ENCODE data around the gene MTA1. TPM values are rescaled to one million over a fixed set of nuclear protein-coding genes. Genes with fewer than 3 reads are reported as not detected.

MTA1 gene
- polyA plus RNA-seq, 4 donors: 28.4 to 98.9 (median 51.9) TPM

- Histone ChIP-seq H3K27me3 (ENCODE audit: control insufficient read depth in 3 of 3, insufficient read depth in 3 of 3, low read length in 3 of 3) (no peaks in the 10 kb centered on the region), H3K9me3 (ENCODE audit: control insufficient read depth in 2 of 2, insufficient read depth in 1 of 2, low read depth in 1 of 2, low read length in 1 of 2) (peaks cover 0 to 5% of the 10 kb centered on the region in 2 donors), H3K27ac (ENCODE audit: low read depth in 1 of 3, low read length in 2 of 3) (no peak overlapping the region), H3K4me1 (ENCODE audit: control insufficient read depth in 3 of 3, insufficient read depth in 2 of 3, low read depth in 1 of 3, low read length in 2 of 3) (peaks cover 0 to 21% (median 0%) of the 10 kb centered on the region in 3 donors), H3K36me3 (ENCODE audit: control insufficient read depth in 3 of 3, insufficient read depth in 2 of 3, low read depth in 1 of 3, low read length in 3 of 3) (peaks cover 0 to 38% (median 0%) of the 10 kb centered on the region in 3 donors), H3K4me3 (ENCODE audit: low read depth in 1 of 3, low read length in 3 of 3) (no peak overlapping the region)
- 63 to 79% (median 75%) methylated on average over 31 to 32 of the region's 32 CpGs for WGBS, 3 donors
- no peak for DNase-seq
- FAIRE-seq: no peak
These were observed 2.3 kb downstream of the MTA1 start for GRCh38 chr14:105421723-105422615.

DNA sequence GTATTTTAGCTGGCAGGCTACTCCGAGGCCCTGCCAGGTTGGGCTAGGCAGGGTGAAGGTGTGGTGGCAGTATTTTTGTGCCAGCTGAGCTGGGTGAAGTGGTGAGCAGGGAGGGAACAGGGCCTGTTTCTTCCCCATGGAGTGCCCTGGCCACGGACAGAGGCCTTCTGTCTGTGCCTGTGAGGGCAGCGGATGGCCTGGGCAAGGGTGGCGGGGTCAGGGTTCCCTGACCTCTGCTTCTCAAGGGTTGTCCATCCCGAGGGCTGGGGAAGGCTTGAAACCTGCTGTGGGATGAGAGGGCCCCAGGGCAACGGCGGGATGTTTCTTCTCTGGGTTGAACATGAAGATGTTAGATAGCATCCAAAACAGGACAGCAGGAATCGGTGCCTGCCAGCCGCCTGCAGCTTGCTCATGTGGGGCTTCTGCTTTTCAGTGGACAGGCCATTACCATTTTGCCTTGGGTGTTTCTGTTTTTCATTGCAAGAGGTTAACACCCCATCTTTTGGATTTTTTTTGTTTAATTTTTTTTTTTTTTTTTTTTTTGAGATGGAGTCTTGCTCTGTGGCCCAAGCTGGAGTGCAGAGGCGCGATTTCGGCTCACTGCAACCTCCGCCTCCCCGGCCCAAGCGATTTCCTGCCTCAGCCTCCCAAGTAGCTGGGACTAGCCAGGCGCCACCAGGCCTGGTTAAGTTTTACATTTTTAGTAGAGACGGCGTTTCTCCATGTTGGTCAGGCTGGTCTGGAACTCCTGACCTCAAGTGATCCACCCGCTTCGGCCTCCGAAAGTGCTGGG is 3.3 kb downstream of the MTA1 start:
- WGBS, 3 donors: 78 to 84% (median 82%) methylated on average over 21 of the region's 21 CpGs
- Histone ChIP-seq H3K27ac (ENCODE audit: low read depth in 1 of 3, low read length in 2 of 3) (no peak overlapping the region), H3K9me3 (ENCODE audit: control insufficient read depth in 2 of 2, insufficient read depth in 1 of 2, low read depth in 1 of 2, low read length in 1 of 2) (peaks cover 0 to 9% of the 10 kb centered on the region in 2 donors)

GRCh38 chr14:105423488-105424195 is 4.0 kb downstream of the MTA1 start:
- no peak for DNase-seq
- 95 to 96% (median 96%) methylated on average over 21 of the region's 21 CpGs for WGBS, 3 donors
- Histone ChIP-seq H3K4me1 (ENCODE audit: control insufficient read depth in 3 of 3, insufficient read depth in 2 of 3, low read depth in 1 of 3, low read length in 2 of 3) (peaks cover 0 to 12% (median 0%) of the 10 kb centered on the region in 3 donors), H3K4me3 (ENCODE audit: low read depth in 1 of 3, low read length in 3 of 3) (no peak overlapping the region), H3K36me3 (ENCODE audit: control insufficient read depth in 3 of 3, insufficient read depth in 2 of 3, low read depth in 1 of 3, low read length in 3 of 3) (peaks cover 0 to 46% (median 0%) of the 10 kb centered on the region in 3 donors), H3K27me3 (ENCODE audit: control insufficient read depth in 3 of 3, insufficient read depth in 3 of 3, low read length in 3 of 3) (no peaks in the 10 kb centered on the region), H3K27ac (ENCODE audit: low read depth in 1 of 3, low read length in 2 of 3) (no peak overlapping the region), H3K9me3 (ENCODE audit: control insufficient read depth in 2 of 2, insufficient read depth in 1 of 2, low read depth in 1 of 2, low read length in 1 of 2) (peaks cover 0 to 9% of the 10 kb centered on the region in 2 donors)
- no peak for FAIRE-seq

More for the DNA sequence above, 3.3 kb downstream of the MTA1 start:
- FAIRE-seq: no peak
- no peaks in the 10 kb centered on the region for H3K27me3 ChIP-seq (ENCODE audit: control insufficient read depth in 3 of 3, insufficient read depth in 3 of 3, low read length in 3 of 3)
- H3K4me1 ChIP-seq (ENCODE audit: control insufficient read depth in 3 of 3, insufficient read depth in 2 of 3, low read depth in 1 of 3, low read length in 2 of 3): peaks cover 0 to 19% (median 0%) of the 10 kb centered on the region in 3 donors
- DNase-seq: no peak
- no peak overlapping the region for H3K4me3 ChIP-seq (ENCODE audit: low read depth in 1 of 3, low read length in 3 of 3)
- peaks cover 0 to 42% (median 0%) of the 10 kb centered on the region in 3 donors for H3K36me3 ChIP-seq (ENCODE audit: control insufficient read depth in 3 of 3, insufficient read depth in 2 of 3, low read depth in 1 of 3, low read length in 3 of 3)

DNA sequence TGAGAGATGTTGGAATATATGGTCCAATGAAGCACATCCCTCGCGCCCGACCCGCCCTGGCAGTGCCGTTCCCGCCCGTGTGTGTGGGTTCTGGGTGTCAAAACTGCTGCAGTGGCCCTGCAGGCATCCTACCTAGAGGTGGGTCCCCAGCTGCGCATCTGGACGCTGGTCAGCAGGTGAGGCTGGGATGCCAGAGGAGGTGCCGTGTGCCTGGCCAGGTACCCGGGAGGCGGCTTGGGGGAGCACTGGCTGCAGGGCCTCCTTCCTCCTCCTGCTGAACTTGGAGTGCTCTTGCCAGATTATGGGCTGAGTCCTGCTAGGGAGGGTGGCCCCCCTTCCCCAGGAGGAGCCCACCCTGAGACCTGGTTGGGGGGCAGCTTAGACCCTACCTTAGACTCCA is 5.2 kb downstream of the MTA1 start:
- Histone ChIP-seq H3K36me3 (ENCODE audit: control insufficient read depth in 3 of 3, insufficient read depth in 2 of 3, low read depth in 1 of 3, low read length in 3 of 3) (peaks cover 0 to 50% (median 0%) of the 10 kb centered on the region in 3 donors), H3K4me1 (ENCODE audit: control insufficient read depth in 3 of 3, insufficient read depth in 2 of 3, low read depth in 1 of 3, low read length in 2 of 3) (peaks cover 0 to 9% (median 0%) of the 10 kb centered on the region in 3 donors), H3K9me3 (ENCODE audit: control insufficient read depth in 2 of 2, insufficient read depth in 1 of 2, low read depth in 1 of 2, low read length in 1 of 2) (peaks cover 0 to 9% of the 10 kb centered on the region in 2 donors), H3K4me3 (ENCODE audit: low read depth in 1 of 3, low read length in 3 of 3) (no peak overlapping the region), H3K27me3 (ENCODE audit: control insufficient read depth in 3 of 3, insufficient read depth in 3 of 3, low read length in 3 of 3) (no peaks in the 10 kb centered on the region), H3K27ac (ENCODE audit: low read depth in 1 of 3, low read length in 2 of 3) (no peak overlapping the region)
- no peak for FAIRE-seq
- WGBS, 3 donors: 92 to 94% (median 92%) methylated on average over 11 to 12 of the region's 12 CpGs
- DNase-seq: no peak

DNA sequence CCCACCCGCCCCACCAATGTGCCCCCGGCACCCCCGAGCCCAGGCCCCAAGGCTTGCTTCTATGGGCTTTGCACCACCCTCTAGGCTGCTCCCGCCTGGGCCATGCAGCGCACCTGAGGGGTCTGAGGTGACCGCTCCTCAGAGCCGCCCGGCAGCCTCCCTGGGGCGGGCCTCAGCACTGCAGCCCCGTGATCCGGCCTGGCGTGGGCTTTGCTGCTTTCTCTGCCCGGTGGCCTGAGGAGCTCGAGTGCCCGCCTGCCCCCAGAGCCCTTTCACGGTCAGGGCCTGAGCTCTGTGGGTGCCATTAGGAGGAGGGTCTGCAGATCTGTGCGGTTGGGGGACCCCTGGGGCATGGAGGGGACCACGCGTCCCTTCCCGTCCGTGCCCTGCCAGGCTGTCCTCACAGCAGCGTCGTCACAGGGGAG is 6.2 kb downstream of the MTA1 start:
- Histone ChIP-seq H3K27me3 (ENCODE audit: control insufficient read depth in 3 of 3, insufficient read depth in 3 of 3, low read length in 3 of 3) (no peaks in the 10 kb centered on the region), H3K4me3 (ENCODE audit: low read depth in 1 of 3, low read length in 3 of 3) (no peak overlapping the region), H3K27ac (ENCODE audit: low read depth in 1 of 3, low read length in 2 of 3) (no peak overlapping the region), H3K36me3 (ENCODE audit: control insufficient read depth in 3 of 3, insufficient read depth in 2 of 3, low read depth in 1 of 3, low read length in 3 of 3) (peaks cover 0 to 57% (median 0%) of the 10 kb centered on the region in 3 donors), H3K4me1 (ENCODE audit: control insufficient read depth in 3 of 3, insufficient read depth in 2 of 3, low read depth in 1 of 3, low read length in 2 of 3) (peaks cover 0 to 6% (median 0%) of the 10 kb centered on the region in 3 donors), H3K9me3 (ENCODE audit: control insufficient read depth in 2 of 2, insufficient read depth in 1 of 2, low read depth in 1 of 2, low read length in 1 of 2) (peaks cover 0 to 9% of the 10 kb centered on the region in 2 donors)
- whole genome bisulfite sequencing, 3 donors: 93 to 99% (median 95%) methylated on average over 19 to 23 of the region's 23 CpGs
- FAIRE-seq: no peak
- no peak for DNase-seq

DNA sequence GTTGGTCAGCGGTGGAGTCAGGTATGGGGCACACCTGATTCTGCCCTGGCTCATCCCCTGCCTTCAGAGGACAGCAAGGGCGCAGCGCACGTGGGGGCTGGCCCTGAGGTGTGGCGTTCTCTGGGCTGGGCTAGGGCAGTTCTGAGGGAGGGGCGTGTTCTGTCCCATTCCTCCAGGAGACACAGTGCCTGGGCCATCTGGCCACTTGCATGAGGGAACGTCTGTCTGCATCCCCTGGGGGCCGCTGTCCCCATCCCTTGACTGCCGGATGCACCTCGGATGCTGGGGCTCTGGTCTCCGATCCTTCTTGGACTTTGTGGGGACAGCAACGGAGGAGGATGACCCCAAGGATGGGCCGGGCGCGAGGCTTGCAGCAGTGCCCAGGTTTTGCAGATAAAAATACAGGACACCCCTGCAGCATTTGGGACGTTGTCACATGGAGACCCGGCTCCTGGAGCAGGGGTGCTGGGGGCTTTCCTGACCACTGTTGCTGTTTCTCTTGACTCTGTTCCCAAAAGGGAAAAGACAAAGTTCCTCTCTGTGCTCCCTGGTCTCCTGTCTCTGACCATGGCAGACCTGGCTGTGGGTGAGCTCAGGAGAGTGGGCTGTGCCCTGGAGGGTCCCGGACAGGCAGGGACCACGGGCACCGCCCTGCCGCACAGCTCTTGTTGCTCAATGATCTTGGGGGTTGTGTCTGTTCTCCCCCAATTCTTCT is 6.9 kb downstream of the MTA1 start:
- DNase-seq: no peak

DNA sequence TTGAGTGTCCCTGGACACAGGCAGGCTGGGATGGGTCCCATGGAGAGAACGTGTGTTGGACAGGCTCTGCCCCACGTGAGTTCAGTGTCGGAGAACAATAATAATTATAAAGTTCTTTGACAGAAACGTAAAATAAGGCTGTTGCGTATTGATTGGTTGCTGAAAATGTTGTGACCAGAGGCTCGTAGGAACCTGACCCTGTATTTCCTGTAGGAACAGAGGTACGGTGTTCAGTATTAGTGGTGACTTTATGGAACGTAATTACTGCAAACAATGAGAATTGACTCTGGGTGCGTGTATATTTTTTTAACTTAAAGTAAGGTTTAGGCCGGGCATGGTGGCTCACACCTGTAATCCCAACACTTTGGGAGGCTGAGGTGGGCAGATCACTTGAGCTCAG is 7.8 kb downstream of the MTA1 start:
- H3K4me3 ChIP-seq (ENCODE audit: low read depth in 1 of 3, low read length in 3 of 3): no peak overlapping the region
- no peaks in the 10 kb centered on the region for H3K27me3 ChIP-seq (ENCODE audit: control insufficient read depth in 3 of 3, insufficient read depth in 3 of 3, low read length in 3 of 3)
- no peak for DNase-seq
- H3K9me3 ChIP-seq (ENCODE audit: control insufficient read depth in 2 of 2, insufficient read depth in 1 of 2, low read depth in 1 of 2, low read length in 1 of 2): peaks cover 0 to 11% of the 10 kb centered on the region in 2 donors
- no peaks in the 10 kb centered on the region for H3K4me1 ChIP-seq (ENCODE audit: control insufficient read depth in 3 of 3, insufficient read depth in 2 of 3, low read depth in 1 of 3, low read length in 2 of 3)
- FAIRE-seq: no peak
- H3K27ac ChIP-seq (ENCODE audit: low read depth in 1 of 3, low read length in 2 of 3): no peak overlapping the region
- WGBS, 3 donors: 96 to 99% (median 98%) methylated on average over 10 of the region's 10 CpGs
- H3K36me3 ChIP-seq (ENCODE audit: control insufficient read depth in 3 of 3, insufficient read depth in 2 of 3, low read depth in 1 of 3, low read length in 3 of 3): peaks cover 0 to 47% (median 0%) of the 10 kb centered on the region in 3 donors

More for the DNA sequence above, 6.9 kb downstream of the MTA1 start:
- peaks cover 0 to 54% (median 0%) of the 10 kb centered on the region in 3 donors for H3K36me3 ChIP-seq (ENCODE audit: control insufficient read depth in 3 of 3, insufficient read depth in 2 of 3, low read depth in 1 of 3, low read length in 3 of 3)
- FAIRE-seq: no peak
- H3K4me1 ChIP-seq (ENCODE audit: control insufficient read depth in 3 of 3, insufficient read depth in 2 of 3, low read depth in 1 of 3, low read length in 2 of 3): no peaks in the 10 kb centered on the region
- WGBS, 3 donors: 95 to 96% (median 96%) methylated on average over 21 of the region's 21 CpGs
- H3K4me3 ChIP-seq (ENCODE audit: low read depth in 1 of 3, low read length in 3 of 3): no peak overlapping the region
- peaks cover 0 to 11% of the 10 kb centered on the region in 2 donors for H3K9me3 ChIP-seq (ENCODE audit: control insufficient read depth in 2 of 2, insufficient read depth in 1 of 2, low read depth in 1 of 2, low read length in 1 of 2)
- no peaks in the 10 kb centered on the region for H3K27me3 ChIP-seq (ENCODE audit: control insufficient read depth in 3 of 3, insufficient read depth in 3 of 3, low read length in 3 of 3)
- H3K27ac ChIP-seq (ENCODE audit: low read depth in 1 of 3, low read length in 2 of 3): no peak overlapping the region
